ENCODE results near the gene ADCY7.
"Not testable (repeated sequence)": the region's sequence is repeated elsewhere in the genome, so short reads cannot be mapped to it uniquely, and the experiment has no call there.

The ADCY7 gene

DNA sequence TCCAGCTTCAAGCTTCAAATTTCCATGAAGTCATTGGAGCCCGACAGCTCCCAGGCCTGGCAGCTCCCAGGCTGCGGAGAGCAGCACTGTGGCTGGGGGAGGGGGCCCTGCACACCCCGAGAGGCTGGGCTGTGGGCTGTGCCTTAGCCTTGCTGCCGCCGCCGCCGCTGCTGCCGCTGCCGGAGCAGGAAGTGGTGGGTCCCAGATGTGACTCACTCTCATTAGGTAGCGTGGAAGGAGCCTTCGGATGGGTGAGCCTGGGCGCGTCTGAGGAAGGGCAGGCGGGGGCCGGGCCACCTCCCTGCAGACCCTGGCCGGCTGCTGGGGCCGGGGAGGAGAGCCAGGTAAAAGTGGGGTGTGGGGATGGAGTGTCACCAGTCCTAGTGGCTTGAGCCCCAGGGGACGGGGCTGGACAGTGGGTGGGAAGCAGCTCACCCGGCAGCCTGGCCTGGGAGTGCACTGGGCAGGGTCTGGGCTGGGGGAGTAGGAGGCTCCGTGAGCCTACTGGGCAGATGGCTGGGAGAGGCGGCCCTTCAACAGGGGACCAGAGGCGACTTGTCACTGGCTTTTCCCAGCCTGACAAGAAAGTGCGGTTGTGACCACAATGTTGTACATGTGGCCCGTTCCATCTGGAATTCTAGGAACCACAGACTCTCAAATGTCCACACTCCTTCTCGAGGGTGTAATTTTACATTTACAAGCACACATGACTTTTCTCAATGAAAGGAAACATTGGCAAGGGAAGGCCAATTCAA lies at the start of gene ADCY7:
TSS of gene ADCY7 (plus strand) at position 215 of the 755 bp plus-strand sequence. CDS start 21,629 bp downstream, outside the sequence.
- peak; percentile 72 to 74 for DNase-seq

DNA sequence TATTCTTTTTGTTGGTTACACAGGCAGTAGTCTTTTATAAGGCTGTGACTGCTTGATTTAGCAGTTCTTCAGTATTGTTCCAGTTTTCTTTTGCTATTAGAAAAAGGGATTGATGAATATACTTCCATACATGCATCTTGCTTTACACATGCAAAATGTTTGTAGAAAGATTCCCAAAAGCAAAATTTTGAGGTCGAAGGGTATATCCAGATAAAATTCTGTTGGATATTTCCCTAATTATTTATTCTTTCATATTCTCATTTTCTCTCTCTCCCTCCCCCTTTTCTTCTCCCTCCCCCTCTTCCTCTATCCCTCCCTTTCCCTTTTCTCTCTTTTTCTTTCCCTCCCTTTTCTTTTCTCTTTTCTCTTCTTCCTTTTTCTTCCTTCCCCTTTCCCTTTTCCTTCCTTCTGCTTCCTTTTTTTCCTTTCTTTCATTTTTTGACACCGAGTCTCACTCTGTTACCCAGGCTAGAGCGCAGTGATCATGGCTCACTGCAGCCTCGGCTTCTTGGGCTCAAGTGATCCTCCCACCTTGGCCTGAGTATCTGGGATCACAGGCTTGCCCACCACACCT lies 46.9 kb upstream of the ADCY7 start:
- no peak for DNase-seq

- DNase-seq, result no peak
These were observed 42.1 kb upstream of the ADCY7 start for GRCh38 chr16:50224286-50224685.

GRCh38 chr16:50227120-50227519 lies 39.2 kb upstream of the ADCY7 start:
- DNase-seq, result no peak

- no peak for DNase-seq
These were observed 38.7 kb upstream of the ADCY7 start for GRCh38 chr16:50227665-50228064.

DNA sequence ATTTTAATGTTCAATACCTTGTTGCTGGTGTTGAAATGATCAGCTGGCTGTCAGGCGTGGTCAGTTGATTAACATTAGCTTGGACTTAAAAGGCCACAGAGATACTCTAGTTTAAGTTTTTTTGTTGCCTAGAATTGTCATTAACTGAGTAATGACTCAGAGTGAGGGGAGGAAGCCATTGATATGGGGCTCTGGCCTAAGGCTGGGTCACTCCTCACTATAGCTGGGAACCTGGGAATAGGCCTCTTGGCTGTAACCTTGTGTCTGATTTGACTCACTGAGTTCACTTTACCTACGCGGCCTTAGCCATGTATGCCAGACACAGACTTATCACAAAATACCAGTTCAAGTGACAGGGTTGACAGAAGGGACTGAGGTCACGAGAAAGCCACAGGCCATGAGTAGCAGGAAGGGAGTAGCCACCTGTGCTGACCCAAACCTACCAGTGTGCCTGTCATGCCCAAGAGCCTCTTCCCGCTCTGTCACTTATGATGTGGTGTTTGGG lies 37.9 kb upstream of the ADCY7 start:
- no peak for DNase-seq

DNA sequence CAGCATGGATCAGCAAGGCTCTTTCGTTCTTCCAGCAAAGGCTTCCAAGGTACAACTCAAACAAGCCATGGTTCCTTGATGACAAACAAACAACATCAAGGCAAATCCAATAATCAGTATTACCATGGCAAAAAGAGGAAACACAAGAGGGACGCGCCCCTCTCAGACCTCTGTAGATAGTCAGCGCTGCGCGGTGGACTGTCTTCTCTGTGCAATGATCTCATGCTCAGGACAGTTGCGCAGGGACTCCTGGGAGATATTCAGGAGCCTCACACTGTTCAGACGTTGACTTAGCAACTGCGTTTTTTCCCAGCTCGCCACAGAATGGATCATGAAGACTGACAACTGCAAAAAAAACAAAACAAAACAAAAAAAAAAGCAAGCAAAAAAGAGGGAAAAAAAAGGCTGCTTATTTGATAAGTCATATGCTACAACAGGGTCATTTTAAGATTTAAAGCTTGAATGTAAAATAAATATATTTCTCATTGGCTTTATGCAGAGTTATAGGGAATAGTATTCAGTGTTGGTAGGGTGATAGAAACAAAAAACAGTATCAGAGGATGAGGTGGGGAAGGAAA lies 37.1 kb upstream of the ADCY7 start:
- DNase-seq, result no peak

GRCh38 chr16:50234771-50235556 lies 31.4 kb upstream of the ADCY7 start:
- no peak for DNase-seq

GRCh38 chr16:50235581-50235980 lies 30.8 kb upstream of the ADCY7 start:
- no peak for DNase-seq

GRCh38 chr16:50238314-50238713 lies 28.0 kb upstream of the ADCY7 start:
- no peak for DNase-seq

GRCh38 chr16:50238868-50239301 lies 27.5 kb upstream of the ADCY7 start:
- DNase-seq, result no peak

- not testable (repeated sequence) for DNase-seq
These were observed 23.3 kb upstream of the ADCY7 start for GRCh38 chr16:50243024-50243423.

- DNase-seq, result no peak
These were observed 22.2 kb upstream of the ADCY7 start for GRCh38 chr16:50244140-50244503.

- no peak for DNase-seq
These were observed 21.6 kb upstream of the ADCY7 start for GRCh38 chr16:50244504-50245416.

DNA sequence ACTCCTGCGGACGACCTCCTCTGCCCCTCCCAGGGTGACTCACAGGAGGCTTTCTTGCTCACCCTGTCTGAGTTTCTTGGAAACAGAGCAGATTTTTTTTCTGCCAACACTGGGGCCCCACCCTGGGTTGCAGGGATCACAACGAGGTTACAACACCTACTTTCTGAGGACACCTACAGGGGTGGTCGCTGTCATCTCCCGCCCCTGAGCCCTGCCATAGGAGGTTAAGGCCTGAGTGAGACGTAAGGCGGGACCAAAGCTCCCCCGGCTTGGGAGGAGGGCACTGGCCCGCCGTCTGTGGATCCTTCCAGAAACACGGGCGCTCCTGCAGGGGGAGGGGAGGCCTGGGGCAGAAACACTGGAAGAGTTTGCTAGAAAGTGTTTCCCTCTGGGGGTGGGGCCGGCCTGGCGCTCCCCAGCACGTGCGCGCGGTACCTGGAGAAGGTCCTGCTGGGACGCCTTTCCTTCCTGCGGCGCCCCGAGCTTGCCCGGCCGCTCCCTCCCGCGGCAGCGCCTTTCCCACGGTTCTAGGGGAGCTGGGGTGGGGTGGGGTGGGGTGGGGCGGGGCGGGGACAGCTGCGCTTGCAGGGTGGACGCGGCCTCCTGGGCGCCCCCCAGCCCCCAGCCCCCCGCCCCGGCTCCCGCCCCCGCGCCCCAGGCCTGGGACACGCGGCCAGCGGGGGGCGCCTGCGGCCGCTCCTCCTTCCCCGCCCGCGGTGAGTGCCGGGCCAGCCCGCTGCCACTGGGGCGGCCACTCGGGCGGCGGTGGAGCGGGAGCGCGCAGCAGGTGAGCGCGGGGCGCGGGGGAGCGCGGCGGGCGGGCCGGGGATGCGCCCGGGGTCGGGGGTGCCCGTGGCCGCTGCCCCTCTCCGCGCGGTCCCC lies 20.7 kb upstream of the ADCY7 start:
- peak in 1 of 2 donors; percentile 41 for DNase-seq

- no peak for DNase-seq
These were observed 19.8 kb upstream of the ADCY7 start for GRCh38 chr16:50246299-50247122.

- no peak for DNase-seq
These were observed 19.0 kb upstream of the ADCY7 start for GRCh38 chr16:50247123-50247905.

DNA sequence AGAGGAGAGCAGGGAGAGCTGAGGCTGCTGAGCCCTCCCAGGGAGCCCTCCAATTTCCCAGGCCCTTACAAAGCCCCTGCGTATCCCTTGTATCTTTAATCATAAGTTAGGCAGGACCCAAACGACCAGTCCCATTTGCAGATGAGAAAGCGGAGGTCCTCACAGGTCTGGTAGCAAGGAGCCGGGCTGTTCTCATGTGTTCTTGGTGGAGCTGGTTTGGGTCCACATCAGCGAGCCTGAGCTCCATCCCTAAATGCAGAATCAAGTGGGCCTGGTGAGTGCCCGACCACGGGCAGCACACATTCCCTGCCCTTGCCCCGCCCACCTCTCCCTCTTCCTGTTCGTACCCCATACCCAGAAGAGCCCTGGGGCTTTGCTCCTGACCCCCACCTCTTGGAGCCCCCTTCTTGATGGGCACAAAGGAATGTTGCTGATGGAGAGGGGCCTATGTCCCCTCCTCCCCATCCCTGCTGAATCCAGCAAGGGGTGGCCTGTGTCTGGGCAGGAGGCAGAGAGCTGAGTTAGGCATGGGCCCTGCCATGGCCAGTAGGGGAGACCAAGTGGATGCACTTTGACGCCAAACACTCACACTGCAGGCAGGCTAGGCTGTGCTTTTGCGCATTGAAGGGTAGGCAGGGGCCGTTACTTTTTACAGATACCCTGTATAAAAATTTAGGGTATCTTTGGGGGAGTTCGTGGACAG lies 18.3 kb upstream of the ADCY7 start:
- DNase-seq, result no peak

- no peak for DNase-seq
These were observed 17.5 kb upstream of the ADCY7 start for GRCh38 chr16:50248845-50249244.

Data from stimulated activated CD4-positive, alpha-beta T cell treated with anti-CD3 and anti-CD28 coated beads, Interleukin-2, amount 100 ng/mL, for 48 hours (primary cell).